Gastroesophageal sphincter (tissue), 3 donors: Measurements from ENCODE around the gene BTBD9.

Experiments
- EP300 ChIP-seq: sonication (generic); formaldehyde crosslinking; IDR thresholded peaks from one replicate; pipeline ENCODE4 v1.6.1; 2017; ENCODE audit warnings: antibody characterized with exemption, mild to moderate bottlenecking
- POLR2A ChIP-seq, 2 donors: fragments of 450-650 bp; IDR thresholded peaks; one replicate each; pipeline ENCODE4 v1.6.1; 2017; ENCODE audit warnings: antibody characterized with exemption in 2 of 2, mild to moderate bottlenecking in 2 of 2, moderate library complexity in 1 of 2
- POLR2AphosphoS5 ChIP-seq: sonication (generic); formaldehyde crosslinking; IDR thresholded peaks from one replicate; pipeline ENCODE4 v1.6.1; 2017; ENCODE audit warnings: antibody characterized with exemption
- TF ChIP-seq, protein P1 (sequence below), 4 experiments: fragments of 200-600 bp in 2 of 4; fragments of 450-650 bp in 2 of 4; sonication (generic) in 1 of 4; IDR thresholded peaks; one replicate each; pipeline ENCODE4 v1.5.1; 2017 to 2019; ENCODE audit warnings: antibody characterized with exemption in 4 of 4, mild to moderate bottlenecking in 2 of 4, moderate library complexity in 2 of 4

DNA sequence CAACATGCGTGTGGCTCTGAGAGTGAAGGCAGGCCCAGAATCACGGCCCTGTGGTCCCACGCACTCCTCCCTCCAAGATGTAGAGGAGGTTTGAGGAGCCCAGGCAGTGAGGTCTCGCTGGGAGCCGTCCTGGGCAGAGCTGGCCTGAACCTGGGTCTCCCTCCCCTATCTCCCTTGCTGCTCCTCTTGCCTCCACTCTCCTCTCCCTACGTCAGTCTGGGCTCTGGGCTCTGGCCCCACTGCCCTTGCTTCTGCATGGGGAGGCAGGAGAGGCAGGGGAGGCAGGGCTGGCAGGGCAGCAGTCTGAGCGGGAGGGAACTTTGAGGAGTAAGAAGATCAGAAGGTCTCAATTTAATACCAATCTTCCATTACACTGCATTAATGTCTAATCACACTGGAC lies 445.1 kb downstream of the BTBD9 start:
- TF ChIP-seq POLR2AphosphoS5: no peak
- TF ChIP-seq, protein P1, sequence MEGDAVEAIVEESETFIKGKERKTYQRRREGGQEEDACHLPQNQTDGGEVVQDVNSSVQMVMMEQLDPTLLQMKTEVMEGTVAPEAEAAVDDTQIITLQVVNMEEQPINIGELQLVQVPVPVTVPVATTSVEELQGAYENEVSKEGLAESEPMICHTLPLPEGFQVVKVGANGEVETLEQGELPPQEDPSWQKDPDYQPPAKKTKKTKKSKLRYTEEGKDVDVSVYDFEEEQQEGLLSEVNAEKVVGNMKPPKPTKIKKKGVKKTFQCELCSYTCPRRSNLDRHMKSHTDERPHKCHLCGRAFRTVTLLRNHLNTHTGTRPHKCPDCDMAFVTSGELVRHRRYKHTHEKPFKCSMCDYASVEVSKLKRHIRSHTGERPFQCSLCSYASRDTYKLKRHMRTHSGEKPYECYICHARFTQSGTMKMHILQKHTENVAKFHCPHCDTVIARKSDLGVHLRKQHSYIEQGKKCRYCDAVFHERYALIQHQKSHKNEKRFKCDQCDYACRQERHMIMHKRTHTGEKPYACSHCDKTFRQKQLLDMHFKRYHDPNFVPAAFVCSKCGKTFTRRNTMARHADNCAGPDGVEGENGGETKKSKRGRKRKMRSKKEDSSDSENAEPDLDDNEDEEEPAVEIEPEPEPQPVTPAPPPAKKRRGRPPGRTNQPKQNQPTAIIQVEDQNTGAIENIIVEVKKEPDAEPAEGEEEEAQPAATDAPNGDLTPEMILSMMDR (IDR thresholded peaks at IDR 0.05): no peak
- TF ChIP-seq POLR2A (IDR thresholded peaks at IDR 0.05): no peak
- TF ChIP-seq EP300: no peak
